Gastroesophageal sphincter (tissue), 4 donors: ENCODE data around the gene CTSE. TPM values are rescaled to one million over a fixed set of nuclear protein-coding genes. Genes with fewer than 3 reads are reported as not detected.

Experiments used
- ATAC-seq: fragments of 150-250 bp; one replicate; pipeline ENCODE4 v1.9.1; 2016; ENCODE audit warnings: mild to moderate bottlenecking, moderate library complexity
- H3K27ac ChIP-seq, 4 donors: fragments of 200-600 bp; sonication (generic) in 3 of 4; 1 replicate in 3 of 4; 2 replicates in 1 of 4; pipeline ENCODE4 v1.5.1; 2016 to 2019
- H3K27me3 ChIP-seq: fragments of 200-600 bp; sonication (generic); one replicate; pipeline ENCODE4 v1.5.1; 2019
- H3K36me3 ChIP-seq, 2 donors: fragments of 200-600 bp; sonication (generic); one replicate each; pipeline ENCODE4 v1.5.1; 2019; ENCODE audit warnings: control low read depth in 1 of 2
- H3K4me1 ChIP-seq, 3 donors: fragments of 200-600 bp; sonication (generic); 1 replicate in 2 of 3; 2 replicates in 1 of 3; pipeline ENCODE4 v1.5.1; 2016 to 2019; ENCODE audit warnings: control low read depth in 2 of 3
- H3K4me3 ChIP-seq, 2 donors: fragments of 200-600 bp; sonication (generic); one replicate each; pipeline ENCODE4 v1.5.1; 2019; ENCODE audit warnings: mild to moderate bottlenecking in 1 of 2, moderate library complexity in 1 of 2
- H3K9me3 ChIP-seq, 3 donors: fragments of 200-600 bp; sonication (generic); one replicate each; pipeline ENCODE4 v1.5.1; 2017 to 2019; ENCODE audit warnings: control low read depth in 2 of 3
- CTCF ChIP-seq, 4 experiments: fragments of 200-600 bp in 2 of 4; fragments of 450-650 bp in 2 of 4; sonication (generic) in 1 of 4; IDR thresholded peaks; one replicate each; pipeline ENCODE4 v1.5.1; 2017 to 2019; ENCODE audit warnings: antibody characterized with exemption in 4 of 4, mild to moderate bottlenecking in 2 of 4, moderate library complexity in 2 of 4
- EP300 ChIP-seq: sonication (generic); formaldehyde crosslinking; IDR thresholded peaks from one replicate; pipeline ENCODE4 v1.6.1; 2017; ENCODE audit warnings: antibody characterized with exemption, mild to moderate bottlenecking
- POLR2A ChIP-seq, 2 donors: fragments of 450-650 bp; IDR thresholded peaks; one replicate each; pipeline ENCODE4 v1.6.1; 2017; ENCODE audit warnings: antibody characterized with exemption in 2 of 2, mild to moderate bottlenecking in 2 of 2, moderate library complexity in 1 of 2
- POLR2AphosphoS5 ChIP-seq: sonication (generic); formaldehyde crosslinking; IDR thresholded peaks from one replicate; pipeline ENCODE4 v1.6.1; 2017; ENCODE audit warnings: antibody characterized with exemption
- WGBS, 2 donors: methylation state at CpG; one replicate each; pipeline ENCODE4 v1.1.5; 2018; ENCODE audit warnings: low coverage in 1 of 2; 5-methylcytosine and 5-hydroxymethylcytosine counted together
- total RNA-seq, 4 donors: library from RNA; depleted of rRNA; stranded (reverse); fragments of >200 nt; gene quantifications; one replicate each; pipeline ENCODE4 v1.1.0, GENCODE V29; 2016

The CTSE gene
- total RNA-seq, 4 donors from 2014 or later, result not detected

GRCh38 chr1:205981257-205981656 is 42.4 kb downstream of the CTSE start:
- Histone ChIP-seq H3K27ac (no peak overlapping the region), H3K36me3 (no peaks in the 10 kb centered on the region), H3K4me1 (no peaks in the 10 kb centered on the region), H3K4me3 (no peak overlapping the region), H3K9me3 (no peaks in the 10 kb centered on the region), H3K27me3 (no peaks in the 10 kb centered on the region)
- ATAC-seq, result no peak
- WGBS, 2 donors, result 100% methylated on average over 1 of the region's 1 CpG
- TF ChIP-seq POLR2AphosphoS5 (no peak), EP300 (no peak), POLR2A (IDR thresholded peaks at IDR 0.05) (no peak), CTCF (IDR thresholded peaks at IDR 0.05) (no peak)

DNA sequence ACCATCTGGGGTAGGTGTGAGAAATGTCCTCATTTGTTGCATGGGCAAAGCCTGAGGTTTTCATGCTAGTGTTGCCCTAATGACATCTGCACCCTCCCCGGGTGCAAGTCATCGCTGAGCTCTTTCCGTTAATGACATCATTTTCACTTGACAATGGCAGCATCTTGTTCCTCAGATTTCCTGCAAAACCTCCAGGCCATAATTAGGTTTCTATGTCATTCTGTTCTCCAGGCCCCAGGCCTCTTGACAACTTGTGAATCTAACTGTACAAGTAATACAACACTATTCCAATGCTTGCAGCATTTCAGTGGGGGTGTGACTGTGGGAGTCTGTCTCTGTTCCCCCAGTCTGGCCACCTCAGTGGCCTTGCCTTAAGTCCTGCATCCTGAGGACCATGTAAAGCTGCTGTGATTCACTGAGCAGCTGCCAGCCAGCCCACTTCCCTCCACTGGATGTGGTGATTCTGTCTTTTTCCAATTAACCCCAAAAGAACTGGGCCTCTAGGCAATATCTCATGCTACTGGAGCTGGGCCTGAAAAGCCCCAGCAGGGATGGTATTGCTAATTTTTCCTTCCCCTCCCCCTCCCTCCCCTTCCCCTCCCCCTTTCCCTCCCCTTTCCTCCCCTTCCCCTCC is 43.3 kb downstream of the CTSE start:
- Histone ChIP-seq H3K27me3 (peaks cover 7% of the 10 kb centered on the region), H3K27ac (no peak overlapping the region), H3K4me1 (no peaks in the 10 kb centered on the region), H3K4me3 (no peak overlapping the region), H3K9me3 (no peaks in the 10 kb centered on the region), H3K36me3 (no peaks in the 10 kb centered on the region)
- TF ChIP-seq CTCF (IDR thresholded peaks at IDR 0.05), result no peak
- no peak for TF ChIP-seq POLR2A (IDR thresholded peaks at IDR 0.05)
- ATAC-seq, result no peak
- WGBS, 2 donors, result 51% methylated on average over 3 of the region's 3 CpGs; no CpG with 5 or more reads in 1 of the 2 donors

DNA sequence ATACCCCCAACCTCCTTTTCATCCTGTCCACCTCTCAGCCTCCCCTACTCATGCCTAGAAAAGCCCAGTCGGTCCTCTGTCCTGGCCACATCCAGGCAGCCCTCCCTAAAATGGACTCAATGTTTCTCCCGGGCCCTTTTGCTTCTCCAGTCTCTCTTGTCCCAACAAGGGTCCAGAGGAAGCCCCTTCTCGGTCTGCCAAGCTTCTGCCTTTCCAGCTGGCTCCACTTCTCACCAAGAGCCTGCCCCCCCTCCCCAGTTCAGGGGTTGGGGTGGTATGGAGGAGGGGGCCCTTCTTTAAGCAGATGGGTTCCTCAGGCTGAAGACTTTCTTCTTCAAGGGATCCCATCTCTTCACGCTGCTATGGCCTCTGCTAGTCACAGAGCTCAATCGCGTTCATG is 44.4 kb downstream of the CTSE start:
- Histone ChIP-seq H3K9me3 (no peaks in the 10 kb centered on the region), H3K27ac (no peak overlapping the region), H3K36me3 (no peaks in the 10 kb centered on the region), H3K4me1 (no peaks in the 10 kb centered on the region), H3K27me3 (peaks cover 9% of the 10 kb centered on the region), H3K4me3 (no peak overlapping the region)
- TF ChIP-seq EP300 (no peak), POLR2AphosphoS5 (no peak), POLR2A (IDR thresholded peaks at IDR 0.05) (no peak), CTCF (IDR thresholded peaks at IDR 0.05) (no peak)
- ATAC-seq, result no peak
- WGBS, 2 donors, result 76 to 77% methylated on average over 6 of the region's 6 CpGs

- H3K27me3 ChIP-seq, result peaks cover 9% of the 10 kb centered on the region
- no peaks in the 10 kb centered on the region for H3K9me3 ChIP-seq
- TF ChIP-seq POLR2A (IDR thresholded peaks at IDR 0.05) (no peak), POLR2AphosphoS5 (no peak), EP300 (no peak)
- H3K36me3 ChIP-seq, result no peaks in the 10 kb centered on the region
- WGBS, 2 donors, result no CpG with 5 or more reads among the region's 7 CpGs
- H3K4me1 ChIP-seq, result no peaks in the 10 kb centered on the region
- no peak overlapping the region for H3K4me3 ChIP-seq
- H3K27ac ChIP-seq, result no peak overlapping the region
- no peak for ATAC-seq
These were observed 45.0 kb downstream of the CTSE start for GRCh38 chr1:205978676-205979075.

GRCh38 chr1:205977402-205978014 is 46.2 kb downstream of the CTSE start:
- Histone ChIP-seq H3K9me3 (no peaks in the 10 kb centered on the region), H3K36me3 (no peaks in the 10 kb centered on the region), H3K4me3 (no peak overlapping the region), H3K4me1 (no peaks in the 10 kb centered on the region), H3K27me3 (peaks cover 9% of the 10 kb centered on the region), H3K27ac (no peak overlapping the region)
- ATAC-seq, result peak; percentile 79
- TF ChIP-seq EP300, result no peak
- TF ChIP-seq CTCF (IDR thresholded peaks at IDR 0.05), result peak; percentile 89 to 97 (median 94)
- 67% methylated on average over 2 of the region's 2 CpGs; no CpG with 5 or more reads in 1 of the 2 donors for WGBS, 2 donors
